ENCODE data around the gene ENO1. TPM values are rescaled to one million over a fixed set of nuclear protein-coding genes. Genes with fewer than 3 reads are reported as not detected.
"Not testable (repeated sequence)": the region's sequence is repeated elsewhere in the genome, so short reads cannot be mapped to it uniquely, and the experiment has no call there.

Gene ENO1
- polyA plus RNA-seq, 10 donors: 334 to 487 (median 376) TPM

DNA sequence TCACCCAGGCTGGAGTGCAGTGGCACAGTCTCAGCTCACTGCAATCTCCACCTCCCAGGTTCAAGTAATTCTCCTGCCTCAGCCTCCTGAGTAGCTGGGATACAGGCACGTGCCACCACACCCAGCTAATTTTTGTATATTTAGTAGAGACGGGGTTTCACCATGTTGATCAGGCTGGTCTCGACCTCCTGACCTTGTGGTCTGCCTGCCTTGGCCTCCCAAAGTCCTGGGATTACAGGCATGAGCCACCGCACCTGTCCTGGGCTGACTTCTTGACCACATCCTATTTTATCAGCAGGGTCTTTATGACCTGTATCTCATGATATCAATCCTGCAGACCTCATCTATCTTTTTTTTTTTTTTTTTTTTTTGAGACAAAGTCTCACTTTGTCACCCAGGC, 22.2 kb upstream of the ENO1 start:
- not testable (repeated sequence) for DNase-seq

GRCh38 chr1:8899046-8899445, 20.6 kb upstream of the ENO1 start:
- no peak for DNase-seq

DNA sequence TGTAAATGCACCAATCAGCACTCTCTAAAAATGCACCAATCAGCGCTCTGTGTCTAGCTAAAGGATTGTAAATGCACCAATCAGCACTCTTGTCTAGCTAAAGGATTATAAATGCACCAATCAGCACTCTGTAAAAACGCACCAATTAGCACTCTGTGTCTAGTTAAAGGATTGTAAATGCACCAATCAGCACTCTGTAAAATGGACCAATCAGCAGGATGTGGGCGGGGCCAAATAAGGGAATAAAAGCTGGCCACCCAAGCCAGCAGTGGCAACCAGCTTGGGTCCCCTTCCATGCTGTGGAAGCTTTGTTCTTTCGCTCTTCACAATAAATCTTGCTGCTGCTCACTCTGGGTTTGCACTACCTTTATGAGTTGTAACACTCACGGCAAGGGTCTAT, 19.9 kb upstream of the ENO1 start:
- not testable (repeated sequence) for DNase-seq

GRCh38 chr1:8897505-8897904, 19.0 kb upstream of the ENO1 start:
- DNase-seq: not testable (repeated sequence)

- DNase-seq: not testable (repeated sequence)
These were observed 18.3 kb upstream of the ENO1 start for GRCh38 chr1:8896775-8897174.

DNA sequence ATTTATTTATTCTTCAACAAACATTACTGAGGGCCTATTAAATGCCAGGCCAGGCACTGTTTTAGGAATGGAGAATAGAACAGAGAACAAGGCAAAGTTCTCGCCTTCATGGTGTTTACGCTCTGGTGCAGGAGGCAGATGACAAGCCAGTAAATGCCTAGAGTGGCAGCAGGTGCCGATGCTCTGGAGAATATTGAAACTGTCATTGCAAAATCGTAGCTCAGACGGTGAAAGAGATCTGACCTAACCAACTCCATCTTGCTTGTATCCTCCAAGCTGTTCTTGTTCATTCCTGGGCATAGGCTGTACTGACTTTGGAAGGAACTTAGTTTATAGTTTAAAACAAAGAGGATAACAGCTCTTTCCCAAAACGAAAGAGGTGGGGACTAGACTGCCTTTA, 13.5 kb upstream of the ENO1 start:
- DNase-seq: no peak

DNA sequence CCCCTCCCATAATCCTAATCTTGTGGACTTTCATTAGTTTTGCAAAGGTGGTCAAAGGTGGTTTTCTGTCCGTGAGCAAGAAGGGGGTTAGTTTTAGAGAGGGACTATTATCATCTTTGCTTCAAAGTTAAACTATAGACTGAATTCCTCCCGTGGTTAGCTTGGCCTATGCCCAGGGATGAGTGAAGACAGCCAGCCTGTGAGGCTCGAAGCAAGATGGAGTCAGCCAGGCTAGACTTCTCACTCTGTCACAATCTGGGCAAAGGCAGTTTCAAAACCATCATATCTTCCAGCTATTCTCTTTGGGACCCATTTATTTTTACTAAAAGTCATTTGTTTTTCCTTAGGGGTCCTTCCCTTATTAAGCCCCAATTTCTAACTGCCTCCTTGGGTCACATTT, 12.9 kb upstream of the ENO1 start:
- no peak for DNase-seq

GRCh38 chr1:8889925-8890785, 11.7 kb upstream of the ENO1 start:
- peak in 2 of 3 donors; percentile 71 to 87 for DNase-seq

DNA sequence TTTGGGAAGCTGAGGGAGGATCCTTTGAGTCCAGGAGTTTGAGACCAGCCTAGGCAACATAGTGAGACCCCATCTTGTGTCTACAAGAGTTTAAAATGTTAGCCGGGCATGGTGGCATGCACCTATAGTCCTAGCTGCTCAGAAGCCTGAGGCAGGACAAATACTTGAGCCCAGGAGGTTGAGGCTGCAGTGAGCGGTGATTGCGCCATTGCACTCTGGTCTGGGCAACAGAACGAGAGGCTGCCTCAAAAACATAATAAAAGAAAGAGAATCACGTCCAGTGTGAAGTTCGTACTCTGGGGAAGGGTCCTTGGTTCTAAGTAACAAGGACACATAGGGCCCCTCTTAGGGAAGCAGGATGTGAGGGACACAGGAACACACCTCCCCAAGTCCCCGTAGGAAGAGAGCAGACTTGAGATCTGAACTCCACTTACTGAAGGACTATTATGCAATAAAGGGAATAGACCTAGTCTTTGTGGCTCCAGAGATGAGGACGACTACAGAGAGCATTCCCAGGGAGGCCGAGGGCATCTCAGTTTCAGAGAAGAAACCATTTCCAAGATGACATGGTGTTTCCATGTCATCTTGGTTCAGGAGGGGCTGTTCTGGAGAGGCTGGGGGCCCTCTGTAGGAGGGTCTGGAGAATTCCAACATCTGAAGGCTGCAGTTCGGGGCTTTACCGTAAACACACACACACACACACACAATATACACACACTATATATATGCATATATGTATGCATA, 10.8 kb upstream of the ENO1 start:
- peak in 1 of 3 donors; percentile 66 for DNase-seq

DNA sequence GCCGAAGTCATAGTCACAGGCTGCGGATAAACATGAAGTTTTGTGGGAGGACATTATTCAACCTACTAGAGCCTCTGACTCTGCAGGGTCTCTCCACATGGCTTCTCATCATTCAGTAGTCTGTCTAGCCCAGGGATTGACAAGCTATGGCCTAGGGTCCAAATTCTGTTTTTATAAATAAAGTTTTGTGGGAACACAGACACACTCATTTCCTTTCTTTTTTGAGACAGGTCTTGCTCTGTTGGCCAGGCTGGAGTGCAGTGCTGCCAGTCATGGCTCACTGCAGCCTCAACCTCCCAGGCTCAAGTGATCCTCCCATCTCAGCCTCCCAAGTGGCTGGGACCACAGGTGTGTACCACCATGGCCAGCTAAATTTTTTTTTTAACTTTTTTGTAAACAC, 8.1 kb upstream of the ENO1 start:
- DNase-seq: no peak

- DNase-seq: not testable (repeated sequence)
These were observed 7.6 kb upstream of the ENO1 start for GRCh38 chr1:8886031-8886524.

GRCh38 chr1:8884105-8884504, 5.6 kb upstream of the ENO1 start:
- not testable (repeated sequence) for DNase-seq

DNA sequence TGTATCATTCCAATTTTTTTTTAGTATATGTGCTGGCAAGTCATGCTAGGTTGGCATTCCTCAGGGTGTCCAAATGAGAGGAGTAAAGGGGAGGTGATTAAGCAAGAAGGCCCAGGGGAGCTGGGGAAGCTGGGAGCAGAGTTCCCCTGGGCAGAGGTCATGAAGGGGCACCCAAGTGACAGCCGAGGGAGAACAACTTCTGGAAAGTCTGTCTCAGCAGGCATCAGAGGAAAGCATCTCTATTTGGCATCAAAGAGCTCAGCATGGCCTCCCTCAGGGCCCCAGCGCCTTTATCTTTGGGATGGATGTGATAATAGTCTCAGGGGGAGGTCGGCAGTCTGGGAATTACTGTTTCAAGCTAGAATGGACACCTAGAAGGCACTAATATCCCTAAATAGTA, 5.0 kb upstream of the ENO1 start:
- DNase-seq: no peak

GRCh38 chr1:8879922-8880676, 1.6 kb upstream of the ENO1 start:
- peak; percentile 61 to 92 (median 83) for DNase-seq

- no peak for DNase-seq
These were observed 1.0 kb upstream of the ENO1 start for GRCh38 chr1:8879464-8879921.

- peak; percentile 97 to 100 (median 99) for DNase-seq
These were observed 395 bp upstream of the ENO1 start for GRCh38 chr1:8878698-8879463.

GRCh38 chr1:8876087-8876486, 2.4 kb downstream of the ENO1 start:
- DNase-seq: no peak

- DNase-seq: no peak
These were observed 3.1 kb downstream of the ENO1 start for GRCh38 chr1:8875216-8875861.

DNA sequence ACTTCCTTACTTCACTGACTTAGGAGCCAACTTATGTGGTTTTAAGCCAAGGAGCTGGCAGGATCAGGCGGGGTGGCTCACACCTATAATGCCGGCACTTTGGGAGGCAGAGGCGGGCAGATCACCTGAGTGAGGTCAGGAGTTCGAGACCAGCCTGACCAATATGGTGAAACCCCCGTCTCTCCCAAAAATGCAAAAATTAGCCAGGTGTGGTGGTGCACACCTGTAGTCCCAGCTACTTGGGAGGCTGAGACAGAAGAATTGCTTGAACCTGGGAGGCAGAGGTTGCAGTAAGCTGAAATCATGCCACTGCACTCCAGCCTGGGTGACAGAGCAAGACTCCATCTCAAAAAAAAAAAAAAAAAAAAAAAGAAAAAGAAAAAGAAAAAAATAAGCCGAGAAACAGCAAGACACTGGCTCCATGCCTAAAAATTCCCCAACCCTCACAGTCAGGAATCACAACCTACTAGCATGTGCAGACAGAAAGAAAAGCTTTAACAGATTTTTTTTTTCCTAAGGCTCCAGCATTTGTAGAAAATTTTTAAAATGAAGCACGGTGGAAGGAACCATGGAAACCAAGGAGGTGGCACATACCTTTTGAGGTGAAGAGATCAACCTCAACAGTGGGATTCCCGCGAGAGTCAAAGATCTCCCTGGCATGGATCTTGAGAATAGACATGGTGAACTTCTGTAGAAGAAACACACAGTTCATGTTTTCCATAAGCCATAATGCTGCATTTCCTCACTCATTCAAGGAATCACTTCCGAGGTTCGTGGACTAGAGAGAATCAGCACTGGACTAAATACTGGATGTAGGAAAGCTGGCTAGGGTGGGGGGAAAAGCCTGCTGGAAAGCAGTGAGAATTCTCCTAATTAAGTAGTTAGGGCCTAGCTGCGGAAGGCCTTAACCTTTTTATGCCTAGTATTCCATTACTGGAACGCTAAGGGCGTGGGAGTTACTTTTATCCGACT, 4.0 kb downstream of the ENO1 start:
- no peak for DNase-seq

All from muscle of back (tissue), 11 donors.